Muscle layer of colon (tissue), 2 donors: Measurements from ENCODE around the gene SCN1A.

Experiments used
- H3K27ac ChIP-seq: one replicate; pipeline ENCODE4 v1.7.0; 2013; ENCODE audit warnings: low read depth, mild to moderate bottlenecking, low read length, moderate library complexity
- H3K27me3 ChIP-seq, 2 donors: one replicate each; pipeline ENCODE4 v1.7.0; 2013; ENCODE audit warnings: low read length in 2 of 2, mild to moderate bottlenecking in 2 of 2; ENCODE audit not compliant: insufficient read depth in 2 of 2, control insufficient read depth in 1 of 2
- H3K36me3 ChIP-seq: one replicate; pipeline ENCODE4 v1.7.0; 2013; ENCODE audit warnings: mild to moderate bottlenecking, low read length; ENCODE audit not compliant: insufficient read depth
- H3K4me1 ChIP-seq: one replicate; pipeline ENCODE4 v1.7.0; 2013; ENCODE audit warnings: mild to moderate bottlenecking, low read length; ENCODE audit not compliant: insufficient read depth
- H3K4me3 ChIP-seq, 2 donors: one replicate each; pipeline ENCODE4 v1.7.0; 2013; ENCODE audit warnings: low read length in 2 of 2, low read depth in 1 of 2, mild to moderate bottlenecking in 1 of 2, moderate library complexity in 1 of 2
- H3K9ac ChIP-seq: one replicate; pipeline ENCODE4 v1.7.0; 2013; ENCODE audit warnings: low read length
- H3K9me3 ChIP-seq: one replicate; pipeline ENCODE4 v1.7.0; 2013; ENCODE audit warnings: mild to moderate bottlenecking, low read length
- donor health status: abdominal sarcoma.
- donor health status: Adenocarcinoma of cecum.

Gene SCN1A

GRCh38 chr2:165950438-165950837 is 177.4 kb downstream of the SCN1A start:
- Histone ChIP-seq H3K9me3 (no peaks in the 10 kb centered on the region), H3K27ac (no peak overlapping the region), H3K27me3 (no peaks in the 10 kb centered on the region), H3K36me3 (peaks cover 3% of the 10 kb centered on the region), H3K9ac (no peak overlapping the region), H3K4me1 (peaks cover 24% of the 10 kb centered on the region), H3K4me3 (no peak overlapping the region)

- Histone ChIP-seq H3K9ac (no peak overlapping the region), H3K36me3 (peaks cover 38% of the 10 kb centered on the region), H3K4me3 (no peak overlapping the region), H3K27me3 (no peaks in the 10 kb centered on the region), H3K9me3 (no peaks in the 10 kb centered on the region), H3K4me1 (no peaks in the 10 kb centered on the region), H3K27ac (no peak overlapping the region)
Observed at GRCh38 chr2:165941827-165942226, 186.0 kb downstream of the SCN1A start.

GRCh38 chr2:165938237-165938636 is 189.6 kb downstream of the SCN1A start:
- Histone ChIP-seq H3K27ac (no peak overlapping the region), H3K4me1 (no peaks in the 10 kb centered on the region), H3K36me3 (peaks cover 36% of the 10 kb centered on the region), H3K4me3 (no peak overlapping the region), H3K9ac (no peak overlapping the region), H3K27me3 (no peaks in the 10 kb centered on the region), H3K9me3 (no peaks in the 10 kb centered on the region)
